COLO829 (cell line): ENCODE data around the gene PSTPIP2.

Experiments
- DNase-seq: peaks from one replicate; pipeline ENCODE4 v3.0.0; 2012; ENCODE audit warnings: low spot score

Gene PSTPIP2

GRCh38 chr18:45935591-45936335, 136.3 kb downstream of the PSTPIP2 start:
- no peak for DNase-seq
